NB4 (cell line): ENCODE data around the gene MAFG.
"Not testable (repeated sequence)": the region's sequence is repeated elsewhere in the genome, so short reads cannot be mapped to it uniquely, and the experiment has no call there.

Experiments used
- DNase-seq: peaks from one replicate; pipeline ENCODE4 v3.0.0; 2010; ENCODE audit warnings: low read depth
- H3K4me3 ChIP-seq: one replicate; pipeline ENCODE4 v1.5.1; 2011; ENCODE audit warnings: mild to moderate bottlenecking, low read depth, low read length, moderate library complexity
- CTCF ChIP-seq: IDR thresholded peaks from one replicate; pipeline ENCODE4 v1.5.1; 2012; ENCODE audit warnings: low read depth, low read length
- MAX ChIP-seq: IDR thresholded peaks from 2 replicates; pipeline ENCODE4 v1.6.1; 2011; ENCODE audit warnings: low read depth, low read length
- MYC ChIP-seq: IDR thresholded peaks from 2 replicates; pipeline ENCODE4 v1.6.1; 2011; ENCODE audit warnings: low read depth, low read length
- POLR2A ChIP-seq: IDR thresholded peaks from 2 replicates; pipeline ENCODE4 v1.6.1; 2011; ENCODE audit warnings: mild to moderate bottlenecking; ENCODE audit not compliant: insufficient read length; ENCODE audit errors: extremely low read depth

The MAFG gene

GRCh38 chr17:81921537-81921862 lies 6.0 kb downstream of the MAFG start:
- no peak for DNase-seq
- no peak overlapping the region for H3K4me3 ChIP-seq

DNA sequence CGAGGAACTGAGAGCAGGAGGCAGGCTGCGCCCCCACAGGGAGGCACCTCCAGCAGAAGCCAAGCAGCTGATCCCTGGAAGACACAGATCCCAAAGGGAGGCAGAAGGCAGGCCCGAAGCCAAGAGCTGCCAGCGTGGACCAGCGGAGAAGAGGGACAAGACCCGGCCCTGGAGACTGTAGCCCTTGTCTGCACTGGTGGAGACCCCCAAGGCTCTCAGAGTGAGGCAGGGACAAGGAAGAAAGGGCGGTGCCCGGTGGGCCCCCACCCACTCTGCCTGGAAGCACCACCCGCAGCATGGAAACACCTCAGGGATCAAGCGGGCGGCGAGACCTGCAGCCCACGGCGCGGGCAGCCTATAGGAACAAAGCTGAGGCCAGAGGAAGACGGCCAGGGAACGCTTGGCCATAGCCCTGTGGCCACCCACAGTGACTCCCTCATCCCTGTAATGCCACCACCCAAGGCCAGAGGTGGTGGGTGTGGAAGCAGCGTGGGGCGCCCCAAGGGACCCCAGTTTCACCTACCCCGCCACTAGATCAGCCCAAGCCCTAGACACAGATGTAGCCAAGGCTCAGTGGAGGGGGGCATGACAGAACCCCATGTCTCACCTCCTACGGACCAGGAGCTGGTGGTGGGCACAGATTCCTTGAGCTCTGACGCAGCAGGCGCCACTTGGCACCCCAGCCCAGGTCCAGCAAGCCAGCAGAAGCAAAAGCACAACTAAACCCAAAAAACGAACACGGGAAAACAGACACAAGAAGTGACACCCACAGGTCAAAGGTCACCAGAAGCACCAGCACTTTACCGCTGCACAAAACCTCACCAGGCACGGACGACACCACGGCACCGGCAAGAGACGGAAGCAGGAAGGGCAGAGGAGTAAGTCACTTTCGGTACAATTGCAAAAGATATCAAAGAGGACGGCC lies 6.7 kb downstream of the MAFG start:
- no peak for DNase-seq
- no peak for TF ChIP-seq MYC
- TF ChIP-seq POLR2A: no peak
- no peak for TF ChIP-seq MAX
- no peak for TF ChIP-seq CTCF
- no peak overlapping the region for H3K4me3 ChIP-seq

More at GRCh38 chr17:81921537-81921862, 6.0 kb downstream of the MAFG start:
- TF ChIP-seq CTCF (no peak), POLR2A (no peak), MYC (no peak), MAX (no peak)

- H3K4me3 ChIP-seq: no peak overlapping the region
- TF ChIP-seq MAX: no peak
- no peak for TF ChIP-seq CTCF
- TF ChIP-seq POLR2A: no peak
- TF ChIP-seq MYC: no peak
- no peak for DNase-seq
Measured at GRCh38 chr17:81918832-81919545, 8.5 kb downstream of the MAFG start.

DNA sequence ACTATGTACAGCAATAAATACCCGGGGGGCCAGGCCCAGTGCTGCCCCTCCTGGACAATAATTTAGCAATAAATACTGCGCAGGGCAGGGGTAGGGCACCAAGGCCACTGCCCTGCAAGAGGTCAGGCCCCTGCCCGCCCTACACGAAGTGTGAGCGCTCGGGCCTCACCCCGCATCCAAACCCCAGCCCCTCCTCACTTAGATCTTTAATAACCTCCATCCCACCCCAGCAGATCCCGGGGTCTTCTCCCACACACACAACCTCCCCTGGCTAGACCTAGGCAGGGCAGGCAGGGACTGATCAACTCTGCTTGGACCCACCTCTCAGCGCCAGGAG lies 9.2 kb downstream of the MAFG start:
- not testable (repeated sequence) for DNase-seq
- H3K4me3 ChIP-seq: peak overlapping the region; percentile 25

- peak within 1 kb of the TSS; percentile 75 for H3K4me3 ChIP-seq
- TF ChIP-seq POLR2A (peak; percentile 72), CTCF (no peak)
- peak; percentile 82 for DNase-seq
Measured at GRCh38 chr17:81917565-81918332, 9.8 kb downstream of the MAFG start, which contains the start of gene SIRT7. TSS of gene SIRT7 (minus strand) at chr17:81918176. CDS start at chr17:81918131, 45 bp downstream.

DNA sequence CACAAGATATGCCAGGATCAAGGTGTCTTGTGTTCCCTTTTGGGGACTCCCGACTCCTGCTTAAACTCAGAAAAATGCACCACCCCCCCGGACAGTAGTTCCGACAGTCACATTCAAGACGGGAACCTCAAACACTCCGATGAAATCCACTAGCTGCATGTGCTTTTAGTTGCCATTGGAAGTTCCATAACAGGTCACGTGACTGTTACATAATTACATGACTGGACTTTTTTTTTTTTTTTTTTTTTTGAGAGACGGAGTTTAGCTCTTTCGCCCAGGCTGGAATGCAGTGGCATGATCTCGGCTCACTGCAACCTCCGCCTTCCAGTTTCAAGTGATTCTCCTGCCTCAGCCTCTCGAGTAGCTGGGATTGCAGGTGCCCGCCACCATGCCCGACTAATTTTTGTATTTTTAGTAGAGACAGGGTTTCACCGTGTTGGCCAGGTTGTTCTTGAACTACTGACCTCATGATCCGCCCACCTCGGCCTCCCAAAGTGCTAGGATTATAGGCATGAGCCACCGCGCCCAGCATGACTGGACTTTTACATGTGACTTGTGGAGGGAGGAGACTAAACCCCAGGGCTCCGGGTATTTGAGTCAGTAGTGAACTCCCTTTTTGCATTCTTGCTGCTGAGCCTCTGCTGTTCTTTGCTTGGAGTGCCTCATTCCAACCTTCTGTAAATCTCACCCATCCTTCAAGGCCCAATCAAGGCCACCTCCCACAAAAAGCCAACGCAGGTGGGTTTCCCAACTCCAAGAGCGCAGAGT lies 11.1 kb downstream of the MAFG start:
- TF ChIP-seq MAX (no peak), CTCF (no peak), POLR2A (no peak), MYC (no peak)
- H3K4me3 ChIP-seq: peak overlapping the region; percentile 75
- DNase-seq: no peak
